AG09319 (cell line): Measurements from ENCODE around the gene CHST11.

ENCODE experiments used
- DNase-seq: peaks from one replicate; pipeline ENCODE4 v3.0.0-alpha.2; 2010; ENCODE audit warnings: low read depth; ENCODE audit errors: extremely low read depth
- TF ChIP-seq, protein P1 (sequence below): IDR thresholded peaks from 2 replicates; pipeline ENCODE4 v1.5.1; 2011; ENCODE audit warnings: low read depth, mild to moderate bottlenecking, inconsistent platforms, low read length, moderate library complexity

CHST11 gene

DNA sequence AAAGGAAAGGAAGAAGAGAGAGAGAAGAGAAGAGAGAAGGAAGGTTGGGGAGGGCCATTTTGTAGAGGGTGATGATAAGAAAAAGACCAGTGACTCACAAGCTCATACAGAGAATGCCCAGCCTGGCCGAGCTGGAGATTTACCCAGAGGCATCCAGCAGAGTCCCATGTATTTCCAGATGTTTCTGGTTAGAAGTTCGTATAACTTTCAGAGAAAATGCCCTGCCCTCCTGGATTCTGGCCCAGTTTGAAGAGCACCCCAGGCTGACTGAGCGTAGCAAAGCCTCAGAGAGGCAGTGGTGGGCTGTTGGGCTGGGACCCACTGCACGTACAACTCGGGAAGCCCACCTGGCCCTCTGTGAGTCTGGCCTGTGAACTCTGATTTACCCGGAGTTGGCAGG is 279.6 kb downstream of the CHST11 start:
- TF ChIP-seq, protein P1, sequence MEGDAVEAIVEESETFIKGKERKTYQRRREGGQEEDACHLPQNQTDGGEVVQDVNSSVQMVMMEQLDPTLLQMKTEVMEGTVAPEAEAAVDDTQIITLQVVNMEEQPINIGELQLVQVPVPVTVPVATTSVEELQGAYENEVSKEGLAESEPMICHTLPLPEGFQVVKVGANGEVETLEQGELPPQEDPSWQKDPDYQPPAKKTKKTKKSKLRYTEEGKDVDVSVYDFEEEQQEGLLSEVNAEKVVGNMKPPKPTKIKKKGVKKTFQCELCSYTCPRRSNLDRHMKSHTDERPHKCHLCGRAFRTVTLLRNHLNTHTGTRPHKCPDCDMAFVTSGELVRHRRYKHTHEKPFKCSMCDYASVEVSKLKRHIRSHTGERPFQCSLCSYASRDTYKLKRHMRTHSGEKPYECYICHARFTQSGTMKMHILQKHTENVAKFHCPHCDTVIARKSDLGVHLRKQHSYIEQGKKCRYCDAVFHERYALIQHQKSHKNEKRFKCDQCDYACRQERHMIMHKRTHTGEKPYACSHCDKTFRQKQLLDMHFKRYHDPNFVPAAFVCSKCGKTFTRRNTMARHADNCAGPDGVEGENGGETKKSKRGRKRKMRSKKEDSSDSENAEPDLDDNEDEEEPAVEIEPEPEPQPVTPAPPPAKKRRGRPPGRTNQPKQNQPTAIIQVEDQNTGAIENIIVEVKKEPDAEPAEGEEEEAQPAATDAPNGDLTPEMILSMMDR = peak; percentile 22
- peak; percentile 78 for DNase-seq

DNA sequence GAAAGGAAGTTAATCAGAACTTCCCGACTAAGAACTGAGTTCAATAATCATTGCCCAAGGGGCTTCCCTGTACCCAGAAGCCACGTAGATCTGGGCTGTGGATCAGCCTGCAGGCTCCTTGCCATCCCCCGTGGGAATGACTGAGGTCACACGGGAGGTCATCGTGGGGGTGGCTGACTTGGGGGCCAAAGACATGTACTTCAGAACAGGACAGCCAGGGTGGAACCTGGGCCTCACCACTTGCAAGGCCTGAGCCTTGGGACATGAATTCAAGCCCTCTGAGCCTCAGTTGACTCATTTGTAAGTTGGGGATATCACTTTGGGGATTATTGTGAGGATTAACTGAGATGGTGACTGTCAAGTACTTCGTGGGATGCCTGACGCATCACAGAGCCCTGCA is 280.4 kb downstream of the CHST11 start:
- no peak for DNase-seq
- TF ChIP-seq, protein P1 = no peak

DNA sequence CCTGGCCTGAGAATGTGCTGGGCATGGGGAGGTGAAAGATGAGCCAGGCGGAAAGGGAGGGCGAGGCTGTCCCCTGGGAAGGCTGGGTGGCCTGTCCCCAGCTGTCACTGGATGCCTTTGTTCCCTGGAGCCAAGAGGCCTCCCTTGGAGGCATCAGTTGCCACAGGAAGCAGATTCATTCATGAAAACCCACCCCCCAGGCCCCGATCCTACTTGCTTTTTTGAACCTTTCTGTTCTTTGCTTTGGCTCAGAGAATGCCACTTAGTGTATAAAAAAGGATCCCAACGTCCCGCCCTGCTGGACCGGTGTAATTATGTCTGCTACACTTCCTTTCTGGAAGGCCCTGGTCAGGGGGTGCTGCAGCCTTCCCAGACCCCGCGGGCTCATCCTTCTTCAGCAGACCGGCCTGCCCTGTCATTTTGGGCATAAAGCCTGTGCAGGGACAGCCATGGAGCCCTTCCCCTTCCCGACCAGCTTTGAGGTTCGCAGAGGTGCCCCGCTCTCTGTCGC is 281.1 kb downstream of the CHST11 start:
- no peak for DNase-seq
- TF ChIP-seq, protein P1 = no peak

DNA sequence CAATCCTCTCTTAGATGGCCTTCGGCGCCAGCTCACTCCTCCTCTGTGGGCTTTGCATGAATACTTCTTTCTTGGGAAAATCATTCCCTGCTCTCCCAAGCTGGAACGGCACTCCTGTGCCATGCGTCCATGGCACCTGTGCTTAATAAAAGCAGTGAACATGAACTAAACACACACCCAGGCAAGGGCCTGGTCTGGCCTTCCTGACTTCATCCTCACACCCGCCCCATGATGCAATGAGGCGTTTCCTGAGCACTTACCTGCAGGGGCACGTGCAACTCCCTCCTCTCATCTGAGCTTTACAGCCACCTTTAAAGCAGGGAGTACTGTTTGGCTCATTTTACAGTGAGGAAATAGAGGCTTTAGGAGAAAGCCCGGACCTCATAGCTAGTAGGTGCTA is 281.6 kb downstream of the CHST11 start:
- TF ChIP-seq, protein P1 = no peak
- no peak for DNase-seq

DNA sequence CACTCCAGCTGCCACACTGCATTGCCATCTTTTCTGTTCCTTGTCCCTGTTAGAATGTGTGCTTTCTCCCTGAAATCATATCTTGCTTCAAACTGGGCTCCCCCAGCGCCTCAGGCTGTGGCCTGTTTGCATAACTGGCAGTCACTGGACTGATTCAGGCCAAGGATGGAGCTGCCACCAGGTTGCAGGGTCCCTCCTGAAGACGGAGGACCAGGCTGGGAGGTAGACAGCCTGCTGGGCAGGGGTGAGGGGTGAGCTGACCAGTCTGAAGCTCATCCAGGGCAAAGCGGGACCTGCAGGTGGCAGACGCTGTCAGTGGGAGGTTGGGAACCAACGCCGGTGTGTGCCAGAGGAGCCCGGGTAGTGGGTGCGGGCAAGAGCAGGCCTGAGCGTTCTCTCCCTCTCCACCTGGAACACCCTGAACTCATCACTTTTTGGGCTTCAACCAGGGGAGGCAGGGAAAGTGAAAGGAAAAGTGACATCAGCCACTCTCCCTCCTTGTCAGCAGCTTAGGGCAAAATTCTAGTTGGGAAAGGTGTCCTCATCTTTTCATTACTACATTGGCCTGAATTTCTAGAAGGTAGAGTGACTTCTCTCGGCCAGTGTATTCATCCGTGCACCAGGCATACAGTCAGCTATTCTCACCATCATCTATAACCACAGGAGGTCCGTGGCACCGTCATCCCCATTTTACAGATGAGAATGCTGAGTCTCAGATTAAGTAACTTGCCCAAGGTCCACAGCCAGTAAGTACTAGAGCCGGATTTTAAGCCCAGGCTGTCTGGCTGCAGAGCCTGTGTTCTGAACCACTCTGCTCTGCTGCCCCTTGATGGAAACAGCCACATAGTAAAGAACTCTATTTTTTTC is 282.3 kb downstream of the CHST11 start:
- DNase-seq = no peak

DNA sequence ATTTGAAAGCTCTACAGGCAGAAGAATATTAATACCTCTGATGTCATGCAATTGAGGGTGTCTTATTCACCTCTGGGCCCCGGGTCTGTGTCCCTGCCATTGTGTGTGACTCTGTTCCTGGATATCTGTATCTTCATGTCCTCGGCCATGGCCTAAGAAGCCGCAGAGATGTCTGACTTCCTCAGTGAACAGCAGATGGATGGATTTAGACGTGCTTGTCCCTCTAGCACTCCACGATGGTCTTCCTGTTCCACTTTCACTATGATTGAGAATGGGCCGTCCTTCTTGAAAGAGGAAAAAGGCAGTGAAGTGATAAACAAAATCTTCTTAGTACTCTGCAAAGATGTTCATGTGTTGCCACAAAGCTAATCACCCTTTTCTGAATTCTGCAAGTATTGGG is 283.9 kb downstream of the CHST11 start:
- TF ChIP-seq, protein P1 = no peak
- no peak for DNase-seq

More for the DNA sequence above, 282.3 kb downstream of the CHST11 start:
- TF ChIP-seq, protein P1 = no peak

DNA sequence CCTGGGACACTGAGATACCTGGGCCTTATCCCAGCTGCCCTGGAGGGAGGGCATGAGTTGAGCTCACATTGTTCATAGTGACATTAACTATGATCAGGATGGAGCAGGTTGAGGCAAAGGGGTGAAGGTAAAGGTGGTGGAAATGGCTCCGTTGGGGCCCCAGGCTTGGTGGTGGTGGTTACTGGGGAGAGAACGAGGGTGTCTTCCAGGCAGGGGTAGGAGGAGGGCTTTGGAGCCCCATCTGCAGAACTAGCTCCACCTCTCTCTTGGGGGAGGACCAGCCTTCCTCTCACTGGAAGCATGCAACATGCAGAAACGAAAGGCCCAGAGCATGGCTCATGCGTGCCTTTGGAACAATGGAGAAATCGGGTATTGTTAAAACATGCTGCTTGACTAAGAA is 284.3 kb downstream of the CHST11 start:
- TF ChIP-seq, protein P1 = no peak

More for the DNA sequence above, 284.3 kb downstream of the CHST11 start:
- DNase-seq = no peak
